Stimulated activated CD8-positive, alpha-beta memory T cell treated with anti-CD3 and anti-CD28 coated beads, Interleukin-12 subunit alpha, Interleukin-12 subunit beta, amount 100 ng/mL, for 24 hours (primary cell): ENCODE results near the gene SLC25A1.

Experiments used
- DNase-seq: peaks from one replicate; pipeline ENCODE4 v3.0.0-alpha.2; 2020; ENCODE audit errors: extremely low read depth

The SLC25A1 gene

DNA sequence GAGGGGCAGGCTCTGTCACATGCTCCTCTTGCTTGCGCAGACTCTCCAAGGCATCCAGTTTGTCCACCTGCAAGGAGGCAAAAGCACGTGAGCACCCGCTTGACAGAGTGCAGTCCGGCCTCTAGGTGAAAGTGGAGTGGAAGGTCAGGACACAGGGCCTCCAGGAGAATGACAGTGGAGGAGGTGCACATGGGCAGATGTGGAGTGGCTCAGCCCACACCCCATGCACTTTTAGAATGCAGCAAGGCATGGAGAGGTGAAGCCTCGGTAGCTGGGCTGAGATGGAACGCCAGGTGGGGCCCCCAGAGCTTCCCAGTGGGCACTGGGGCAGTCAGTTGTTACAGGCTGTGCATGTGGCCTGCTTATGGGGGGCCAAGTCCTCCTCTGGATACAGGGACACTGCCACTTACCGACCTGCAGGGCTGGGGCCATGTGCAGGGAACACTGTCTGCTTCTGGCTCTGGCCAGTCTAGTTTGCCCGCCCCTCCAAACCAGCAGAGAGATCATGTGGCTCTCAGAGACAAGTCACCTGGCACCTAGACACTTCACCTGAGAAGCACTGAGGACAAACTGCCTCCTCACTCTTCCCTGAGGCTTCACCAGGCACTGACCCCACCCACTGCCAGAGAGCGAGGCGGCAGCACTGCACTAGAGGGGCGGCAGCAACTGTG lies 2.3 kb upstream of the SLC25A1 start:
- no peak for DNase-seq

DNA sequence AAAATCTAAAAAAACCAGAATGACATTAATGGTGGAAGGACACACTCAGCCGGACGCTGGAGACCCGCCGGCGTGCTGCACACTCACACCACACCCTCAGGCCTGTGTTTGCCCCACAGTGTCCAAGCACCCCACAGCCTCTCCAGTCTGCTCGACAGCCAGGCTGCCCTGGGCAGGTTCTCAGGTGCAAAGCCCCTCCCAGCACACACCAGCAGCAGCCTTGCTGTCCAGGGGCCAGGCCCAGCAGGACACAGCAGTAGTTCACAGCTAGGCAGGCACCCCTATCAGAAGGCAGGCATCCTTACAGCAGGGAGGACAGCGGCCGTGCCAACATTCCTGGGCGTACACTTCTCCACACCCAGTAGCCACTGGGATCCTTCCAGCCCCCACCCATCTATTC lies 1.7 kb upstream of the SLC25A1 start:
- DNase-seq, result no peak

DNA sequence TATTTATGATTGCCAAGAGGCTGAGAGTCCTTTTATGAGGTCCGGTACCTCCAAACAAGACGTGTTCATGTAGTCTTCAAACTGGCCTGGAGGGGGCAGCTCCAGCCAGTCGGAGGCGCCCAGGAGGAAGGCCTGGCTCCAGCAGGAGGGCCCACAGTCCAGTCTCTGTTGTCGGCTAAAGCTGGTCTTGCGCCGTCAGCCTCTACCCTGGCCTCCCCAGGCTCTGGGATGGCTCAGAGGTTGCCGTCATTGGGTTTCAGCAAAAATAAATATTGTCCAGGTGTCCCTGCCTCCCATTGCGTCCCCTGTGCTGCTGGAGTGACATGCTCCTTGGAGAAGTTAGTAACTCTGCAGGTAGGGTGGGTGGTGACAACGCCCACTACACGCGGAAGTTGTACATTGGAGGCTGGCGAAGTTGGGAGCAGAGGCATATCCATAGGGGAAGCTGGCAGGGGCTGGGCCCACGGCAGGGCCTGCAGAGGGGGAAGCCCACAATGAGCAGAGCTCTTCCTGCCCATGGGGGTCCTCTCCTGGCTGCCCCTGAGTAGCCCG lies 1.0 kb upstream of the SLC25A1 start:
- DNase-seq, result no peak

DNA sequence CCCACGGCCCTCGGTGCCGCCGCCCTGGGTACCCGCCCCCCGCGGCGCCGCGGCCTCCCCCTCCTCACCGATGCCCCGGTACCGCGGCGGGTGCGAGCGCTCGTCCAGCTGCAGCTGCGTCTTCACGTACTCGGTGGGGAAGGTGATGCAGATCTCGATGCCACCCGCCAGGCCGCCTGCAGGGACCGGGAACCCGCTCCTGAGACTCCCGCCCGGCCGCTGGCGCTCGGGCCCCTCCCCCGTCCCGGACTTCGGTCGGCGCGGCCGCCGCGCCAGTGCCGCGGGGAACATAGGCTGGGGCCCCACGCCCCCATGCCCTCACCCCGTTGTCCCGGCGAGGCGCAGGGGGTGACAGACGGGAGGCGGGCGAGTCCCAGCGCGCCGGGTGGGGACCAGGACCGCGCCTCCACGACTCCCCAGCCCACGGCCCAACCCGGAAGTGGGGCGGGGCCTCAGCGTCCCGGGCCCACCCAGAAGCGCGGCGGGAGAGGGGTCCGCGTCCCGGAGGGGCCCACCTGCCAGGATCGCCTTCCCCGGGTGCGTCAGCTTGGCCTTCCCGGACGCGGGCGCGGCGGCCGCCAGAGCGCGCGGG lies 375 bp downstream of the SLC25A1 start:
- no peak for DNase-seq

DNA sequence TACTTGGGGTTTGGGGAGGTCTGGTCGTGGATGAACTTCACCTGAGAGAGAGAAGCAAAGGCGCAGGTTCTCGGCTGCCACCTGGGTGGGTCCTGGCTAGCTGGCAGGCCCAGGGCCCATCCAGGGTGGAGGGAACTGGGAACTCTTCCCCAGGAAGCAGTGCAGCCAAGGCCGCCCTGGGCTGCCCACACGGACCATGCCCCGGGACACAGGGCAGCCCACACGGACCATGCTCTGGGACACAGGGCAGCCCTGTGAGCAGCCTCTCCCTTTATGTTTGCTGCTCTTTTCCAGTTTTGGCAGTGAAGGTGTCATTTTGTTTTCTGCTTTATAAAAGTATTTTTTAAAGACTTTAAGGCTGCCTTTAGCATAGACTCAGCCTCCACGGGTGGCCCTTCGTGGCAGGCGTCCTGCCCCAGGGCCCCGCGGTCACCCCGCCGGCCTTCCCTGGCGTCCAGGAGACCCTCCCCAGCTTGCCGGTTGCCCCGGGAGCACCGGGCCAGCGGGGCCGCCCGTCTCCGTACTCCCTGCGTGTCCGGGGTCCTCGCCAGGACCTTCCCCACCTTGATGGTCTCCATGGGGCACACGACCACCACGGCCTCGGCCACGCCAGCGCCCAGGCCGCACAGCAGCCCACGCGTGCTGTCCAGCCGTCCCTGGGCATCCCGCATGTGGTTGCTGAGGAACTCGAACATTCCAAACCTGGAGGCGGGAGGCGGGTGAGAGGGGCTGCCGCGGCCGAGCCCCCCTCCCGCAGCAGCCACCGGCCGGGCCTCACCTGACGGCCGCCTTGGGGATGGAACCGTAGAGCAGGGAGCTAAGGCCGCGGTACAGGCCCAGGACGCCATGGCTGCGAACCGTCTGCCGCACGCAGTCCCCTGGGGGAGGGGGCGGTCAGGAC lies 1.1 kb downstream of the SLC25A1 start:
- DNase-seq, result no peak

DNA sequence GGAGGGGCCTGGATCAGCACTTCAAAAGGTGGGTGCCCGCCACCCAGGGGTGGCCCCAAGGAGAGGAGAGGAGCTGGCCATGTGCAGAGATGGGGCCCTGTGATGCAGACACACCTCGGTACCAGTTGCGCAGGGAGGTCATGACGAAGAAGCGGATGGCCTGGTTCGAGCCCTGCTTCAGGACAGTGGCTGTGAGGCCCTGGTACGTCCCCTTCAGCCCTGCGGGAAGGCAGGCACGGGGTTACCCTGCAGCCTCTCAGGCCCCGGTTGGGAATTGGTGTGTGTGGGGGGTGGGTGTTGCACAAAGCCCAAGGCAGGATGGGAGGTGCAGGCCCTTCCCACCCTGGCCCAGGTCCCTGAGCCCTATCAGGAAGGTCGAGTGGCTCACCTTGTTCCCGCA lies 1.8 kb downstream of the SLC25A1 start:
- no peak for DNase-seq

DNA sequence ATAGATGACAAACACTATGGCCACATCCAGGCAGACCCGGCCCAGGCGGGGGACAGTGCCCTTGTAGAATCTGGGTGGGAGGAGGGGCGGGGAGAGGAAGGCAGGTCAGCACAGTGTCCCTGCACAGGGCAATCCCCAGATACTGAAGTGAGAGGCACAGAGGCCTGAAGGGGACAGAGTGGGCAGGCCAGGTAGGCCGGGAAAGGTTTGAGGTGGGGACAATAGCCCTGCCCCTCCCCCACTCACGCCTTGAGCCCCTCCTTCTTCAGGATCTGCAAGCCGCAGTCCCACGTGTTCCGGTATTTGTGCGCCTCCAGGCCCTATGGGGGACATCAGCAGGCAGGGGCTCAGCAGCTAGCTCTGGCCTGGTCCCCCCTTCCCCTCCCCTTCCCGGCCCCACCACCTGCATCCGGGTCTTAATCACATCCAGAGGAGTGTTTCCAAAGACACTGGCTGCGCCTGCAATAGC lies 2.3 kb downstream of the SLC25A1 start:
- no peak for DNase-seq

DNA sequence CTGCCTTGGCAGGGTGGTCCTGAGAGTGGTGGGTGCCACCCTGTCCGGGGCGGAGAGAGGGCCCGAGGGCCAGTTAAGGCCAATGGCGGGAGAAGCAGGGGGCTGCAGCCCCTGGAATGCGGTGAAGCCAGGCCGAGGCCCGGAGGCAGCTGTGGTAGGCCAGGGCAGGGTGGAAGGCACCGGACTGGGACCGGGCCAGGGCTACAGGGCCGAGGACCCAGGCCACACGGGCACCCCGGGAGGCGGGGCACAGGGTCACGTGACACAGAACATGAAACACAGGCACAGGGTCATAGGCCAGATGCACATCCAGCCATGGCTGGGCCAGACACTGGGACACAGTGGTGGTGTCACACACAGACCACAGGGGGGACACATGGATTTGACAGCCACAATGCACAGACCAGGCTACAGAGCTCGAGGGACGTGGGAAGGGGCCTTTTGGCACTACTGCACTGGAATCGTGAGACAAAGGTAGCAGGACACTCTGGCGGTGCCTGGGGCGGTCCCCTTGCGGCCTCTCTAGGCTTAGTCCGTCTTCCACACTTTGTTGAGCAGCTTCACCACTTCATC lies 2.8 kb downstream of the SLC25A1 start:
- no peak for DNase-seq

DNA sequence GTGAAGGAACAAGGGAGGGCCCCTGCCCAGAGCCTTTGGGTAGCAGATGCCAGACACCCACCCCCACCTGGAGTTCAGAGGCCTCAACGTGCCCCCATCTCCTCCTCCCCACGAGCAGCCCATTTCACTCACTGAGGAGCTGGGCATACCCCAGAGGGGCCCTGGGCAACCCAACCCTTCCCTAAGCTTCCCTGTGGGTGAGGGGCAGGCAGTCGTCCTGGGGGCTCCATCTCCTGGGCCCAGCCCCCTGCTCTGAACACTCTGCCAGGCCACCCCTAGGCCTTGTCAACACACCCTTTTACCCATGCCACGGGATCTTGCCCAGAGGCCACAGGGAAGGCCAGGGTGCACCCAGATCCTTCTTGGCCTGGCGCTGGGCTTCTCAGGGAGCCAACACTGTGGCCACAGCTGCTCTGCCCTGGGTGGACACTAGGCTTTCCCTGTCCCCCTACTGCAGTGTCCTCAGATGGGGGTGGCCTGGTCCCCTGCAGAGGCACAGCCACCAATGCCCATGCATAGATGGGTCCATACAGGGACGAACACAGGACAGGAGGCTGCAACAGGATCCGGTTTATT lies 3.4 kb downstream of the SLC25A1 start:
- DNase-seq, result no peak

DNA sequence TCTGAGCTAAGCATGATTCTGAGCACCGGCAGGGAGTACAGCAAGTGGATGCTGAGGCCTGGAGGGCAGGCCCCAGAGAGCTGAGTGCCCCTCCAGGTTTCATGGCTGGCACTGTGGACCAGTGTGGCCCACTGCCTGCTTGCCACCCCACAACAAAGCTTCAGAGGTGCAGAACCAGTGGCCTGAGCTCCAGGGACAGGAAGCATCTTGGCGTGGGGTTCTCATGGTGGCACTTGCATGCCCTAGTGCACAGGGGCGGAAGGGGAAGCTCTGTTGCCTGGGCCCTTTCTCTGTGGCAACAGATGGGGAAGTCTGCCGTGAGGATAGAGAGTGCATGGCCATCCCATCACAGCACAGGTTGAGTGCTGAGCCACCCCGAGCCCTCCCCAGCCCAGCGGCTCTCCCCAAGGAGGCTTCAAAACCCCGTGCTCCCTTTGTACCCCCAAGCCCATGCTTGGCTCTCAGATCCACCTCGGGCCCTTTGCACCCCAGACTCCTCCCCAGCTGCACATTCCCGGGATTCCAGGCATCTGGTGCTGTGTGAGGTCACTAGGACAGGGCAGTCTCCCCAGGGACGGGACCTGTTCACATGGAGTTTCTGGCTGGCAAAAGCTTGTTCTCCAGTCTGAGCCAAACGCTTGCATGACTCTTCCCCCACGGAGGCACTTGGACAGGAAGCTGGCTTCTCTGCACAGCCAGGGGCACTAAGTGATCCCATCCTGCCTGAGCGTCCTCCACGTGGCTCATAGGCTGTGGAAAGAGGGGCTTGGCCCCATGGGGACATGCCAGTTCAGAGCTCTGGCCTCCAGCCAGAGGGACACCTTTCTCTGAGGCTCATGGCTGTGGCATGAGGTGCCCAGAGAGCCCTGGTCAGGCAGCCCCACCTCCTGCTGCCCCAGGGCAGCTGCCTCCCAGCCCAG lies 4.2 kb downstream of the SLC25A1 start:
- no peak for DNase-seq

DNA sequence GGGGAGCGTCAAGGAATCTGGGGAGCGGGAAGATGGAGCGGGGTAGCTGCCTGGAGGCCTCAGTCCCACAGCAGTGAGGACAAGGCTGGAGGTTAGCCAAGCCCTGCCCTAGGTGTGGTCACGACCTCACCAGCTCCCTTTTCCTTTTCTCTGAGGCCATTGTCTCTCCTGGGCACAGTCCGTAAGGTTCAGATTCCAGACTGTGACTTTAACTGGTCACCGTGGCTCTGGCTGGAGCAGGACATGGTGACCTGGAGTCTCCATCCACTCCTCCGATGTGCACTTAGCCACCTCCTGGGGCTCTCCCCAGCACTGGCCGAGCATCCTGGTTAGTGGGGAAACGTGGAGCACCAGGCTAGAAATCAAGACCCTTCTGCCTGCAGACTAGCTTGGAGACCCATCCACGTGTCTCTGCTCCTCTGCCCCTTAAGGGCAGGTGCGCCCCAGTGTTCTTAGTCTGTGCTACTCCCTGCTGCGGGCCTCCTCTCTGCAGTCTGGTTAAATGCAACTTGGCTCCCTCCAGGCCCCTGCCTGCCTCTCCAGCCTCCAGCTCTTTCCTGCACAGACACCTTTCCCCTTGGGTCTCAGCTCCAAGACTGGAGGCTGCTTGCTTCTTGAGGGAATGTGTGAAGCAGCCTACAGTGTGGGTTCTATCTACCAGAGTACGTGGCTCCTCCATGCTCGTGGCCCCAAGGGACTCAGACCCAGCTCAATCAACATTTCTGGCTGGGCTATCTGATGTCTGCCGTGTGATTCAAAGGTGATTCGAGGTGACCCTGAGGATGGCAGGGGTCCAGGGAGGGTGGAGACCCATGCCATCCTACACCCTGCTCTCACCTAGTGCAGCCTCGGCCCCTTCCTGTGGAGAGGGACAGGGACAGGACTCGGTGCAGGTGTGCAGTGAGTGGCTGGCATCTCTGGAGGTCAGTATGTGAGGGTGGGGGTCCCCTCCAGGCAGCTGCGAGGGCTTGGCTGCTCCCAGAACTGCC lies 5.2 kb downstream of the SLC25A1 start:
- no peak for DNase-seq

DNA sequence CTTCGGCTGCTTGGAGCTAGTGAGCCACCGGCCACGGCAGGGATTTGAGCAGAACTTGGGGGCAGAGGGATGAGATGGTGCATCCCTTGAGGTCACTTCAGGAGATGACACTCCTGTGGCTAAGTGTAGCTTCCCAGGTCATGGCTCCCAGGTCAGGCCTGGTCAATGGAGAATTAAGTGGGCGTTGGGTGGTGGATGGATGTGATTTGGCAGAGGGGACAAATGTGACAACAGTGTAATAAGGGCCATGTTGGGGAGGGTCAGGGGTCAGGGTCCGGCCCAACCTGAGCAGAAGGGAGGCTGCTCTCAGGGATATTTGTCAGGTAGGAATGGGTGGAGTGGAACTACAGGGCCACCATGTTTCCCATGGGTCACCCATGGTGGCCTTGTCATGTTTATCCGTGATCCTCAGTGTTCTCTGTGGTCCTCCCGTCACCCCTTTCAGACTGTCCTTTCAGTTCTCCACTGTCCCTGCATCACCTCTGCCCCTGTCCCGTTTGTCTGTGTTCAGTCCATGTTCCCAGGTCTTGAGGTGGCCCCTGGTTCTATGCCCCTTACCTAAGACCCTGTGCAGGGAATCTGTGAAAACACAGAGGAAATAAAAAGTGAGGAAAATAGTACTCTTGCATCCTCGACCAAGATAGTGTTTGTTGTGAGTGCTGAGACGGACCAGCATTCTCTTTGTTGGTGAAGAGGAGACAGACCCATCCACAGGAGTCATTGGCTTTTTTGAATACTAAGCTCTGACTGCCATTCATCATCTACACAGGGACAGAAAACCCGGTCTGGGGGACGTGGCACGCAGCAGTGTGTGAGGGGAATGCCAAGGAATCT lies 6.1 kb downstream of the SLC25A1 start:
- DNase-seq, result no peak

DNA sequence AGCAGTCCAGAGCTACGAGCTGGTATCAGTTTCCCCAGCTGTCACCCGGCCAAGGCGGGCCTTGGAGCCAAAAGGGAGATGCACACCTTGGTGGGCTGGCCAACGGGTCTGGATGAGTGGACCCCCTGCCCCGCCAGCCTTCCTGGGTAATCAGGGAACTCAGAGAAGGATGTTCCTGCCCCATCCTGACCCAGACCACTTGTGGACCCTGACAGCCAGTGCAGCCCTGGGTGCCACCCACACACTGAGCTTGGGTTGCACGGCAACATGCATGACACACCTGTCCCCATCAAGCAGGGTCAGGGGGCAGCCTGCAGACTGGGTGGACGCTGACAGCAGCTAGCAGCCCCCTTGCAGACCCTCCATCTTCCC lies 8.6 kb downstream of the SLC25A1 start:
- no peak for DNase-seq

DNA sequence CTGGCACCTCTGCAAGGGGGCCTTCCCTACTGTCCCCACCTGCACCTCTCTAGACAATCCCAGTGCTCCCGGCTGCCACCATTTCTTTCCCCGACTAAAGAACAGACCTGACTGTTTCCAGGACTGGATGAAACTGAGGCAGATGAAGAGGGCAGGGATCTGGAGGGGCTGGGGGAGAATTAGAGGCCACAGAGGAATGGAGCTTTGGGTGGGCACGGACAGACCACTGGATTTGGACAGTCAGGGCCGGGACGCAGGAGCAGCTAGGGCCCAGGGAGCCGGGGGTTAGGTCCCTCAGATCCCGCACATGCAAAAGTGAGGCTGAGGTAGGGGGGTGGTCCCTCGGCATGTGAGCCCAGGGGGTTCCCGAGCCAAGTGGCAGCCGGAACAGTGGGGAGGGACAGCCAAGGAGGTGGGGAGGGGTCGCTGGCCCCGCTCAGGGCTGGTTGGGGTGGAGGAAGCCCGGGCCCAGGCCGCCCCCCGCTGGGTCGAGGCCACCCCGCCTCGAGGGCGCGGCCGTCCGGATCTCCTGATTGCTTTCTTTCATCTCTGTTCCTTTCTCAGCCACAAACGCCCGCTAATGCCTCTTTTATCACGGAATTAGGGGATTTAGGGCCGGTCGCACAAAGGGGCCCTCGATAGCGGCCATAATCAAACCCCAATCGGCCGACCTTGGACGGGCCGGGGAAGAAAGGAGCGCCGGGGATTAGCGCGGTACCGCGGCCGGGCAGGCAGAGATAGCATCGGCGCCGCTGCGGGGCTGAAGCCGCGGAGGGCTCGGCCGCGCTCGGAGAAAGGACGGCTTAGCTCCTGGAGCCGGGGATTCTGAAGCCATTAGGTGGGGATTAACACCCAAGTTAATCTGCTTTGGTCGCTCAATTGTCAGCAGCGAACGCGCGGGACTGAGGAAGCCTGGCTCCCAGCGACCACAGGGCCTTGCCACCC lies 9.3 kb downstream of the SLC25A1 start:
- no peak for DNase-seq

DNA sequence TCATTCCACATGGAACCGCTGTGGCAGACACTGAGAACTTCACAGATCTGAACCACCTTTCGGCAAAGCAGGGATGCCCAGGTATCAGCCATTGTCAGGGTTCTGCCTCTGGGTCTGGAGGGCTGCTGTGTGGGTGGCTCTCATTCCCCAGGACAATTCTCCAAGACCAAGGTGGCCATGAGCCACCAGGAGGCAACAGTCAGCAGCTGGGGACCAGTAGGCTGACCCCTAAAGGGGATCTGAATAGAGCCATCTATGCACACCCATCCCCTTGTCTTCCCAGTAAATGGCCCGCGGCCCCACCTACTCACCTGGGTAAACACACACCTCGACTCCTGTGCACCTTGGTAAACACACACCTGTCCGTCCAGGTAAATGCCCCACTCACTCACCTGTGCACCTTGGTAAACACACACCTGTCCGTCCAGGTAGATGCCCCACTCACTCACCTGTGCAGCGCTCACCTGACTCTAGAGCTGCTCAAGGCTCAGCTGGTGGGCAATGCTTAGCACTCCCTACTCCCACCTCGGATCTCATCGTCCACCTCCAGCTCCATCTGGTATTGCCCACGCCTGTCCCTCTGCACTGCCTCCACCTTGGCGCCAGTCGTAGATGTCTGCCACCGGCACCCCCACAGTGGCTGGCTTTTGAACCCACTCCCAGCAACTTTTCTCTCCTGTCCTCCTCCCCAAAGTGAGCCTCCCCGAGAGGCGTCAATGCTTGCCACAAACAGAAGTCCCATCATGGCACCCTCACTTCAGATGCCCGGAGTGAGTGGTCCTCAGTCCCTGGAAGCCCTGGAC lies 10.2 kb downstream of the SLC25A1 start:
- DNase-seq, result no peak

DNA sequence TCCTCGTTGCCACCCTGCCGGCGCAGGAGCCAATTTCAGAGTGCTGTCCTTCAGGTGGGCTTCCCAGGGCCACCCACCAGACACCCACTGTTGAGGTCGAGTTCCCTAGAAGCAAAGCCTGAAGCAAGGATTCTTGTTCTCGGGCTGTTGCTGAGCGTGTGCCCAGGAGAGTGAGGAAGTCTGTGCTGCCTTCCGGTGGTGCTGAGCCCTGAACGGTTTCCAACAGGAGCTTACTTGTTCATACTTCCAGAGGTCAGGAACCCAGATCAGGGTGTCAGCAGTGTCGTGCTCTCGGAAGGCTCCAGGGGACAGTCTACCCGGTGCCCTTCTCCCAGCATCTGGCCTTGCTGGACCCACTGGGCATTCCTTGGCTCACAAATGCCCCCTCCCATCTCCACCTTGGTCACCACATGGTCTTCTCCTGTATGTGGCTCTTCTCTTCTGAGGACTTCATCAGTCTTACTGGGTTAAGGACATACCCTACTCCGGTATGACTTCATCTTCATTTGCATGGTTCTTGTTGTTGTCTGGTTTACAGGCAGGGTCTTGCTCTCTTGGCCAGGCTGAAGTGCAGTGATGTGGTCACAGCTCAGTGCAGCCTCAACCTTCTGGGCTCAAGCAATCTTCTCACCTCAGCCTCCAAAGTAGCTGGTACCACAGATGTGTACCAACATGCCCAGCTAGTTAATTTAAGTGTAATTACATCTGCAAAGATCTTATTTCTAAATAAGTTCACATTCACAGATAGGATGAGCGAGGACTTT lies 11.2 kb downstream of the SLC25A1 start:
- DNase-seq, result no peak
